DMS153 (cell line): ENCODE results near the gene CDK13.
"Not testable (repeated sequence)": the region's sequence is repeated elsewhere in the genome, so short reads cannot be mapped to it uniquely, and the experiment has no call there.

ENCODE experiments used
- DNase-seq: peaks from one replicate; lab custom pipeline; 2025; lab: John Stamatoyannopoulos, UW

Gene CDK13

GRCh38 chr7:40097728-40098127, 147.7 kb downstream of the CDK13 start:
- no peak for DNase-seq

- no peak for DNase-seq
Measured at GRCh38 chr7:40098810-40099209, 148.8 kb downstream of the CDK13 start.

- DNase-seq, result no peak
Measured at GRCh38 chr7:40099837-40100236, 149.8 kb downstream of the CDK13 start.

- DNase-seq, result no peak
Measured at GRCh38 chr7:40101201-40101600, 151.1 kb downstream of the CDK13 start.

GRCh38 chr7:40102897-40103296, 152.8 kb downstream of the CDK13 start:
- no peak for DNase-seq

GRCh38 chr7:40105879-40106473, 155.9 kb downstream of the CDK13 start:
- no peak for DNase-seq

GRCh38 chr7:40115936-40116335, 165.9 kb downstream of the CDK13 start:
- no peak for DNase-seq

GRCh38 chr7:40117199-40117598, 167.1 kb downstream of the CDK13 start:
- not testable (repeated sequence) for DNase-seq

GRCh38 chr7:40118201-40118600, 168.1 kb downstream of the CDK13 start:
- not testable (repeated sequence) for DNase-seq

GRCh38 chr7:40120020-40120419, 170.0 kb downstream of the CDK13 start:
- no peak for DNase-seq

- not testable (repeated sequence) for DNase-seq
Measured at GRCh38 chr7:40122100-40122939, 172.3 kb downstream of the CDK13 start.

GRCh38 chr7:40122940-40123254, 172.8 kb downstream of the CDK13 start:
- DNase-seq, result no peak

GRCh38 chr7:40133561-40134427, 183.7 kb downstream of the CDK13 start:
- DNase-seq, result no peak

GRCh38 chr7:40134428-40135316, 184.6 kb downstream of the CDK13 start, which contains the start of the genes MPLKIP and SUGCT:
TSS of gene MPLKIP (minus strand) at chr7:40134622. CDS start at chr7:40134567, 55 bp downstream.
TSS of gene SUGCT (plus strand) at chr7:40135005.
- DNase-seq, result peak; percentile 83

GRCh38 chr7:40135317-40135610, 185.2 kb downstream of the CDK13 start:
- DNase-seq, result no peak

- DNase-seq, result no peak
Measured at GRCh38 chr7:40137563-40137962, 187.5 kb downstream of the CDK13 start.

GRCh38 chr7:40138973-40139372, 188.9 kb downstream of the CDK13 start:
- no peak for DNase-seq

GRCh38 chr7:40139891-40140290, 189.8 kb downstream of the CDK13 start:
- not testable (repeated sequence) for DNase-seq

- DNase-seq, result not testable (repeated sequence)
Measured at GRCh38 chr7:40141916-40142315, 191.9 kb downstream of the CDK13 start.

- DNase-seq, result not testable (repeated sequence)
Measured at GRCh38 chr7:40145596-40146130, 195.6 kb downstream of the CDK13 start.
